GM10266 (cell line): ENCODE data around the gene FHOD3.

Experiments
- DNase-seq: peaks from one replicate; pipeline ENCODE4 v3.0.0; 2012; ENCODE audit errors: extremely low spot score
- TF ChIP-seq, protein P1 (sequence below): IDR thresholded peaks from 2 replicates; pipeline ENCODE4 v1.5.1; 2012; ENCODE audit warnings: mild to moderate bottlenecking, low read depth; ENCODE audit not compliant: control insufficient read depth, insufficient read depth; ENCODE audit errors: missing control alignments

FHOD3 gene

DNA sequence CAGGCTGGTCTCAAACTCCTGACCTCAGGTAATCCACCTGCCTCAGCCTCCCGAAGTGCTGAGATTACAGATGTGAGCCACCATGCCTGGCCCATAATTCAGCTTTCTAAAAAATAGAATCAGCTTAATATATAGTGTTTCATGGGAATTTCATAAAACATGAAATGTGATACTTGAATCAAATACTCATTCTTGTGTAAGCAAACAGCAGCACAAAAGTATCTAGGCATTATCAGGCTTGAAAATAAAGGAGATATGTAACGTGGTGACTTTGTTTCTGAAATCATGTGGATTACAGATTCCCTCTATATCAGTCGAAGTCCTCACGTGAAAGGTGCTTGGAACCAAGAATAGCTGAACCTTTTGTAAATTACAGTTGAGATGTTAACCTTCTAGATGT lies 229.1 kb downstream of the FHOD3 start:
- TF ChIP-seq, protein P1, sequence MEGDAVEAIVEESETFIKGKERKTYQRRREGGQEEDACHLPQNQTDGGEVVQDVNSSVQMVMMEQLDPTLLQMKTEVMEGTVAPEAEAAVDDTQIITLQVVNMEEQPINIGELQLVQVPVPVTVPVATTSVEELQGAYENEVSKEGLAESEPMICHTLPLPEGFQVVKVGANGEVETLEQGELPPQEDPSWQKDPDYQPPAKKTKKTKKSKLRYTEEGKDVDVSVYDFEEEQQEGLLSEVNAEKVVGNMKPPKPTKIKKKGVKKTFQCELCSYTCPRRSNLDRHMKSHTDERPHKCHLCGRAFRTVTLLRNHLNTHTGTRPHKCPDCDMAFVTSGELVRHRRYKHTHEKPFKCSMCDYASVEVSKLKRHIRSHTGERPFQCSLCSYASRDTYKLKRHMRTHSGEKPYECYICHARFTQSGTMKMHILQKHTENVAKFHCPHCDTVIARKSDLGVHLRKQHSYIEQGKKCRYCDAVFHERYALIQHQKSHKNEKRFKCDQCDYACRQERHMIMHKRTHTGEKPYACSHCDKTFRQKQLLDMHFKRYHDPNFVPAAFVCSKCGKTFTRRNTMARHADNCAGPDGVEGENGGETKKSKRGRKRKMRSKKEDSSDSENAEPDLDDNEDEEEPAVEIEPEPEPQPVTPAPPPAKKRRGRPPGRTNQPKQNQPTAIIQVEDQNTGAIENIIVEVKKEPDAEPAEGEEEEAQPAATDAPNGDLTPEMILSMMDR: no peak
- DNase-seq: no peak

DNA sequence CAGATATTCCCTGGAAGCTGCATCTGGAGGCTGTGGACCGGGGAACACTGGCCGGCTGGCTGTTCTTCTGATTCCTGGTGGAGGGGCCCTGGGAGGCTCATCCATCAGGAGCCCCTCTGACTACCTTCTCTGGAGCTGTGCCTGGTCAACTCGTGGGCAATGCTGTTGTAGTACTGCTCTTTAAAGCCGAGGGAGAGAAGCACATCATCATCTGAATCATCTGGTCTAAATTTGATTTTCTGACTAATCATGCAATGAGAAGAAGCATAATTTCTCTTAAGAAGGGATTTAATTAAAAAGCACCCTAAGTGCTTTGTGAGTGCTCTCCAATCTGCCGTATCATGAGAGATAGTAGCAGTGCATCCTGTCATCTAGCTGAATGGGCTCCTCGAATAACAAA lies 229.5 kb downstream of the FHOD3 start:
- DNase-seq: no peak
- TF ChIP-seq, protein P1: no peak

DNA sequence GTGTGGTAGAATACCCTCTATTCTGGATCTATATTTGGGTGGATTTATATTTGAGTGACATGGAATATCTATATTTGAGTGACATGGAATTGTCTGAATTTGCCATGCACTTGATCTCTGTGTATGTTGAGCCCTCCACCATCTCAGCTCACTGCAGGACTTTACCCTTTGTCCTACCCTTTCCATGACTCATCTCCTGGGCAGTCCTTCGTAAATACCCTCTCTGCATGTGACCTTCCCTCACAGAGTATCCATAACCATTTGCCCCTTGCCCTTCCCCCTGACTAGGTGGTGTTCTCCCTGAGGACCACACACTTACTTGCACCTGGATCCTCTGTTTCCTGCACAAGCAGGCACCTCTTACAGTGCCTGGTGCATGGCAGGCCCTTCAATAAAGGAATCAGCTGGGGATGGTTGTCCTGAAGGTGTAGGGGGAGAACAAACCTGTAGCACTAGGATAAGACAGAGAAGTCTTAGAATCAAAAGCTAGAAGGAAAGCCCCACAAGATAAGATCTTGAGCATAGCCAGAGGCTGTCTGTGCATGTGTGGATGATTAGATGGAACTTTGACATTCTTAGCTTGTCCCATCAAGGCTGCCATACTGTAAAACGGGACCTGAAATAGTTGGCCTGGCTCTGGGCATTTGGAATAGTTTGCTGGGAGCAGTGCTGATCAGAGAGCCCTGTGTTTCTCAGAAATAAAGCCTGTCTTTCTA lies 230.4 kb downstream of the FHOD3 start:
- no peak for DNase-seq
- TF ChIP-seq, protein P1: no peak

DNA sequence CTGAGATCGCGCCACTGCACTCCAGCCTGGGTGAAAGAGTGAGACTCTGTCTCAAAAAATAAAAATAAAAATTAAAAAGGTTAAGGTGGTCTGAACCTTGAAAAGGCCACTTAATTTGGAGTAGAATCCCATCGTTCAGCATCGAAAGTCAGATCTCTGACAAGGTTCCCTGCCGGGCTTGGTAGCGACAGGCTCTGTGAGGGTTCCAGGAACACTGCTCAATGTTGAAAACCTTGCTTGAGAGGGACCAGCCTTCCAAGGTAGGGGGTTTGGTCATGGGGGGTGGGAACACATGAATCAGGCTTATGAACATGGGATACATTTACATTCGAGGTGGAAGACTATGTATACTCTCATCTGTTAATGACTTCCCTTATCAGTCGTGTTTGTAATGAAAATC lies 232.2 kb downstream of the FHOD3 start:
- no peak for DNase-seq
- TF ChIP-seq, protein P1: no peak

DNA sequence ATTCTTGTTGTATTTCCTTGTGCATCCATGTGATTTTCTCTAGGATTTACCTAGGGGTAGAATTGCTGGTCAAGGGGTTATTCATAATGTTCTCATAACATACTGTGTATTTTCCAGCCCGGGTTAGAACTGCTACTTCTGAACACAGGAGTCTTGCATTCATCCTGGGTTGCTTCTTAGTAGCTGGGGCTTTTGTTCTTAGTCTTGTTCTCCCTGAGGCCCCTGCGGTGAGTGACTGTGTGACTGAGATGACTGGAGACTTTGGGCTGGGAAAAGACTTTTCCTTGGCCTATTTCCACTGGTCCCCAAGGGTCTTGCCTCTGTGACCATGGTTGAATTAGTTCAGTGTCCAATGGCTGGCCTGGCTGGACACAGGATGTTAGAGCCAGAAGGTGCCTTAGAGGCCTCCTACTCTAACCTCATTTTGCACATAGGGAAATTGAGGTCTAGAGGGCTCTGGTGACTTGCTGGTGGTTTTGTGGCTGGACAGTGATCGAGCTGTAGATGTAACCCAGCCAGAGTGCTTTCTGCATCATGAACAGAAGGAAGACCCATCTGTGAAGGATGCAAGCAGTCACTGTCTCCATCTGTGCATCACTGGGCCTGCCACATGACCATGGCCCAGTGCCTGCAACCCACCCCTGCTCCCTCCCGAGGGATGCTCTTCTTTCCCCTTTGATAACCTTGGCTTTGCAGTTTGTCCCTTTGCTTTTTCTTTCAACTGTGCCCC lies 233.3 kb downstream of the FHOD3 start:
- no peak for DNase-seq
- TF ChIP-seq, protein P1: no peak

DNA sequence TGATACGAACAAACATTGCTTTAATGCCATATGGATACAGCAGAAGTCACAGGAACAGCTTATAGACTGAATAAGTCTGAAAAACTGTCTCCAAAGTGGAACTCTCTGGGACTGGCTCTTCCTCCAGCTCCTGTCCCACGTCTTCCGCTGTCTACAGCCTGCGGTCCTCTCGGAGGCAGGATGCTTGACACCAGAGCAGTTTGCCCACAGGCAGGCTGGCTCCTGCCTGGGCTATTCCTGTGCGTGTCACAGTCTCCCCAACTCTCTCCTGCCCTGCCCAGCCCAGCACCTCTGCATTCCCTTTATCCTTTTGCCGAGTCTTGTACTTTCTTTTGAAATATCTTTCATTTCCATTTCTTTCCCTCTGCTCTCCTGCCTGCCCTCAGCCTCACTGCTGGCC lies 234.1 kb downstream of the FHOD3 start:
- no peak for DNase-seq
- TF ChIP-seq, protein P1: no peak

DNA sequence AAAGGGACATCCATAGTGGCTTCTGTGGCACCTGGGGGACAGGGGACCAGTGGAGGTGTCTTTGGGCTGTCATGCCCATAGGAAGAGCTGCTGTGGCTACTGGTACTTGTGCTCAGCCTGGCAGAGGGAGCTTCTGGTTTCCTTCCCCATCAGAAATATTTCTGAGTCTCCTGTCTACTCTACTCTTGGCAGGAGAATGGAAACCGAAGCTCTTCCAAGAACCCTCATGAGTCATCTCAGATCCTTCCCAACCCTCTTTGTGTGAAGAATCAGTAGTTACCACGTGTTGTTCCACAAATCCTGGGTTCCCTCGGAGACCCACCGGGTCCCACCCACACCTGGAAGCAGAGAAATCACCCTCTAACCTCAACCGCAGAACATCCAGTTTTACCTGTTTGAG lies 234.9 kb downstream of the FHOD3 start:
- no peak for DNase-seq

More for the DNA sequence above, 234.9 kb downstream of the FHOD3 start:
- TF ChIP-seq, protein P1: no peak
